ENCODE results near the gene DPY19L1.

DNA sequence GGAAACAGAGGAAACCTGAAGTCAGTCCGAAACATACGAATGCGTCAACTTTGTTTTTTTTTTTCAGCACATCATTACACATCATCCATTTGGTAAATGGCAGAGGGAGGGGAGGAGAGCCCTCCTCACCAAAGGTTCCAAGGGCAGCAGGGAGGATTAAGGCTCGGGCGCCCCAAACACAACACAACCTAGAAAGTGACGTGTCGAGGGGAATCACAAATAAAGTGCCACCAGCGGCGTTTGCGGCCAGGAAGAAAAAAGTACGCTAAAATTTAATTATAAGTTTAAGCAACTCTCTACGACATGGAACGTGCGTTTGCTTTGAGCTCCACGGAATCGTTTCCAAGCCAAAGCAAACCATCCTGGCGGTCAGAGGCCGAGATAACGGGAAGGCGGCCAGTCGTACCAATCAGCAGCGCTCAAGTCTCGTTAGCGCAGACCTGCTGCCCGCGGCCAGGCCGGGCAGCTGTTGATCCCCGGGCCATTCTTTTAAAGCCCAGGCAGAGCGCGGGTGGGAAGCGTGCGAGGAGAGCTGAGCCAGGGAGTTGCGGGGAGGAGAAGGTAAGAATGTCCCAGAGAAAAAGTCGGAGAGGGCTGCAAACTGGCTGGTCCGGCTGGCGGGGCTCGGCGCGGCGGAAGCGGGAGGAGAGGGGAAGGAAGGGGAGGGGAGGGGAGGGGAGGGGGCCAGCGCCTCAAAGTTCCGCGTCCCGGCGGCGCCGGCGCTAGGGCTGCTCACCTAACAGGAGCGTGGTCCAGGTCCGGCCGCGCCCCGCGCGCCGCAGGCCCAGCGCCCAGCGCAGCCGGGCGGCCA, 719 bp downstream of the DPY19L1 start:
- TF ChIP-seq, protein P1, sequence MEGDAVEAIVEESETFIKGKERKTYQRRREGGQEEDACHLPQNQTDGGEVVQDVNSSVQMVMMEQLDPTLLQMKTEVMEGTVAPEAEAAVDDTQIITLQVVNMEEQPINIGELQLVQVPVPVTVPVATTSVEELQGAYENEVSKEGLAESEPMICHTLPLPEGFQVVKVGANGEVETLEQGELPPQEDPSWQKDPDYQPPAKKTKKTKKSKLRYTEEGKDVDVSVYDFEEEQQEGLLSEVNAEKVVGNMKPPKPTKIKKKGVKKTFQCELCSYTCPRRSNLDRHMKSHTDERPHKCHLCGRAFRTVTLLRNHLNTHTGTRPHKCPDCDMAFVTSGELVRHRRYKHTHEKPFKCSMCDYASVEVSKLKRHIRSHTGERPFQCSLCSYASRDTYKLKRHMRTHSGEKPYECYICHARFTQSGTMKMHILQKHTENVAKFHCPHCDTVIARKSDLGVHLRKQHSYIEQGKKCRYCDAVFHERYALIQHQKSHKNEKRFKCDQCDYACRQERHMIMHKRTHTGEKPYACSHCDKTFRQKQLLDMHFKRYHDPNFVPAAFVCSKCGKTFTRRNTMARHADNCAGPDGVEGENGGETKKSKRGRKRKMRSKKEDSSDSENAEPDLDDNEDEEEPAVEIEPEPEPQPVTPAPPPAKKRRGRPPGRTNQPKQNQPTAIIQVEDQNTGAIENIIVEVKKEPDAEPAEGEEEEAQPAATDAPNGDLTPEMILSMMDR (conservative IDR thresholded peaks at IDR 0.05) = no peak
- no peak for TF ChIP-seq EZH2 (IDR thresholded peaks at IDR 0.05; ENCODE audit: low read depth)

All from PC-9 (cell line).